Left lobe of liver (tissue), 2 donors: Measurements from ENCODE around the gene PIP4K2A. TPM values are rescaled to one million over a fixed set of nuclear protein-coding genes. Genes with fewer than 3 reads are reported as not detected.
"Not testable (repeated sequence)": the region's sequence is repeated elsewhere in the genome, so short reads cannot be mapped to it uniquely, and the experiment has no call there.

Experiments
- ATAC-seq: fragments of 200-7000 bp; cut with Tn5 transposase; one replicate; pipeline ENCODE4 v1.9.1; 2020; ENCODE audit warnings: mild to moderate bottlenecking, moderate library complexity
- DNase-seq: peaks from one replicate; pipeline ENCODE4 v3.0.0-alpha.2; 2020; ENCODE audit warnings: low spot score
- total RNA-seq: library from RNA; stranded (reverse); gene quantifications from one replicate; pipeline ENCODE4 v1.2.1, GENCODE V29; 2021
- donor health status: DM: no; HTN: no; CAD: no; lungs with moderate emphysema.
- donor health status: DM: no; HTN: yes; CAD: no.

Gene PIP4K2A
- total RNA-seq, result 10.9 TPM

DNA sequence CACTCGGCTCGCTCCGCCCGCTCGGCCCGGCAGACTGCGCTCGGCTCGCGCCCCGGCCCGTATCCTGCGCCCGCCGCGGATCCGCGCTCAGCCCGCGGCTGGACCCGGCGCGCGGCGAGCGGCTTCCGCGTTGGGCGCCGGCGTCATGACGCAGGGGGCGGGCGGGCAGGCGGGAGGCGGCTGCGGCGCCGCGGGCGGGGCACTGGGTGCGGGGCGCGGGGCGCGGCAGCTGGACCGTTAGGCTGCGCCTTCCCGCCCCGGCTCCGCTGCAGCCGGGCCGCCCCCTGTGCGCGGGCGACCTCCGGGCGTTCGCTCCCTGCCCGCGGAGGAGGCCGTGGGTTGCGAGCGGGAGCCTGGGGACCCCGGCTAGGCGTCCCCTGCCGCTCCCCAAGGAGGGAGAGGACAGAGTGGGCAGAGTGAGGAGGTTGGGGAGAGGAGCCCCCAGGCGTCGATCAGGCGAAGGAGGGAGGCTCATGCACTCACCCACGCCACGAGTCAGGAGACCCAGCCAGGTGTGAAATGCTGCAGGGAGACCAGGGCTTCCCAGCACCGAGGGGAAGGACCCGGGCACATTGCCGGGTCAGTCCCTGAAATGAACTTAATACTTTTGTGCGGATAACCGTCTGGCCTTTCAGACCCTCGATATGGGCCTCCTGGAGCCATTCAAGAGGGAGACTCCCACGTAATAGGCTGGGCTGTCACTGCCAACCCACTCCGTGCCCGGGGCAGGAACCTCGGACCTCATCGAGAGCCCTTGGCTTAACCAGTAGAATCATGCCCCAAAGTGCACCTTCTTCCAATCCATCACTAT lies at the start of gene PIP4K2A:
Gene PIP4K2A, minus strand, starts transcription at position 100 of the 811 bp plus-strand sequence. CDS start 252 bp downstream, outside the sequence.
- DNase-seq, result peak; percentile 81
- ATAC-seq, result peak; percentile 85

DNA sequence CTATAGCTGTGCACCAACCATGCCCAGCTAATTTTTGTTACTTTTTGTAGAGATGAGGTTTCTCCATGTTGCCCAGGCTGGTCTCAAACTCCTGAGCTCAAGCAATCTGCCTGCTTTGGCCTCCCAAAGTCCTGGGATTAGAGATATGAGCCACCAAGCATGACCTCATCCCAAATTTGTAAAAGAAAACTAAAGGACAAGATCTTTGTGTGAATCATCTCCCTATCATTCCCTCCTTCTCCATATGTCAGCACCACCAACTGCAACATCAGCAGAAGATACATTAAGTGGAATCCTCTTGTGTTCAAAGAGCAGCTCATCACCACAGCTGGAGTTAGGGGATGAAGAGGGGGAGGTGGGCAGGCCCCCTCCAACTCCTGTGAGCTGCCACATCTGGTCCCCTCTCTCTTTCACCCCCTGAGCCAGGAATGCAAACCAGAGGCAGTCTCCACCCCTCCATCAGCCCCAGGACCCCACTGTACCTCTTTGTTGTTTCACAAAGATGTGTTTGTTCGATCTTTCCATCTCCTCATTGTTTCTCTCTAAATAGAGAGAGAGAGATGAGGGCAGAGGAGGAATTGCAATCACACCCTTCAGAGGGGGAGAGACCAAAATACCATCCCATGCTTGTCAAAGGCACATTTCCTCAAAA lies 47.3 kb upstream of the PIP4K2A start:
- no peak for ATAC-seq

DNA sequence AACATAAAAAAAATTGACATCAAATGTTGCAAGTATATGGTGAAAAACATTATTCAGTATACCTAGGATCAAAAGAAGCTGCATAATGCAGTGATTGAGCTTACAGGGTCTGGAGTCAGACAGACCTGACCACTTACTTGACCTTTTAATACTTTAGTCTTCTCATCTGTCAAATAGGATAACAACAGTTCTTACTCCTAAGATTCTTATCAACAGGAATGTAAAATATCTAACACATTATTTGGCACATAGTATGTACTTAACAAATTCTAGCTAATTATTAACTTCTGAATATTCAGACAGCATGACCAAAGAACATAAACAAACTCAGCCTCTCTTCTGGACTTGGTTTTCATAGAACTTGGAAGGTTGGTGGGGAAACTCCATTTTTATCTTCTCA lies 45.6 kb upstream of the PIP4K2A start:
- DNase-seq (no peak), ATAC-seq (no peak)

More for the DNA sequence above, 47.3 kb upstream of the PIP4K2A start:
- DNase-seq, result no peak

DNA sequence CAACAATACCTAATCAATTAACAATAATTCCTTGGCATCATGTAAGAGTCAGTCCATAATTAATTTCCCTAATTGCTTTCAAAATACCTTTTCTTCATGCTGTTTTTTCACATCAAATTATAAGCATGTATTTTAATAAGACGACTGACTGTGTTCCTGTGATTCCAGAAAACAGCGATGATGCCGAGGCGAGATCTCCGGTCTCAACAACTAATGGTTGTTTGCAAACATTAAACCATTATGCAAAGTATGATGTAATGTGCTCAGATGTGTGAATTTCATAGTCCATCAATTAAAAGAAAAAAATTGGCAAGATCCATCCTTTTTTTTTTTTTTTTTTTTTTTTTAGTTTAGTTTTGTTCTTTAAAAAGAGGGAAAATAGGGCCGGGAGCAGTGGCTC lies 44.5 kb upstream of the PIP4K2A start:
- ATAC-seq, result no peak
- DNase-seq, result no peak

DNA sequence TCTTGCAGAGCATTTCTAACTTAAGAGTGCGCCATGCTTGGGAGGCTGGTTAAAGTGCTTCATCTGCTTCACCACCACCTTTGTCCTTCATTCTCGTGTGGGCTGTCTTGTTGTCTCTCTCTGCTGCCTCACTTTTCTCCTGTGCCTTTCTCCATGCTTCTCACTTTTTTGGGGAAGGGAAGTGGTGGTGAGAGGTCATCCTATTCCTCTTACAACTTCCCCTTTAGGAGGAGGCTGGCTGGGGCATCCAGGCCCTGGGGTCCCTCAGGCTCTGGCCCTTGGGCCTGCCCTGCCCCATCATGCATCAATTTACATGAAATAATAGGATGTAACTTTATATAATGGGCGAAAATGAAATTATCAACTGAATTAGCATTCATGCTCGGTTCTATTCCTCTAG lies 39.9 kb upstream of the PIP4K2A start:
- ATAC-seq, result no peak
- DNase-seq, result no peak

DNA sequence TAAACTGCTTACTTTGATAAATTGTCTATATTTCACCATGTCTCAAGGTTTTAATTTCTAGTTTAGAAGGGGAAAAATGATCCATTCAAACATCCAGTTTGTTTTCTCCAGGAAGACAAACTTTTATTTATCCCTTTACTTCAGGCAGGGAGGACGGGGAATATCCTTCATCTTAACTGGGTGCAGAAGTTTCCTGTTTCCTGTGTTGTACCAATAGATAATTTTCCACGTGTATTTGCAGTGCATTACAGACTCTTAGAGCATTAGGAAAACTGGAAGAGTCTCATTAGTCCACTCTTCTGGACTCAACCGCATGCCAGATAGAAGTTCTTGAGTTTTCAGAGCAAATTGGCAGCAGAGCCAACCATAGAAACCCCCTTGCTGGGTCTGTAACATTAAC lies 39.4 kb upstream of the PIP4K2A start:
- DNase-seq (no peak), ATAC-seq (no peak)

DNA sequence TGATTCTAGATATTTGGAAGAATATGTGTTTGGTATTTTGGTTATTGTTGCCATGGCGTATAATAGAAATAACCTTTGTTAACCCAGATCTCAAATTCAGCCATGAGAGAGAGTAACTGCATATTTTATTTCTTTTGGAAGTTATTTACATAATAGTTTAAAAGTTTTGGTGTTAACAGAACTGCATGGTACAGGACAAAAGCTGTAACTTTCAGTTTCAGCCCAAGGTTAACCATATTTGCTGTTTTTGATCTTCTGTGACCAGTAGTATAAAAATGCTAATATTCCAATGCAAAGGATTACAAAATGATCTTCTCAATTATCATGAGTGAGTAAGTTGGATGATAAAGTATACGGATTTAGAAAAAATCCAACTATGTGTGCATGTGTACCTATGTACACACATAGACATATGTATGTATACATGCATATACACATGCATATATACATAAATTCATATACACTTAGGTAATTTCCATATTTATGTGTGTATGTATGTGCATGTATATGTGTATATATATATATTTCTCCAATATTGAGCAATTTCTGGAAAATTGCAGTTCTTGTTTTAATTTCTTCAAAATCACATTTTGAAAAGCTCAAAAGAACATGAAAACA lies 38.0 kb upstream of the PIP4K2A start:
- DNase-seq (no peak), ATAC-seq (no peak)

DNA sequence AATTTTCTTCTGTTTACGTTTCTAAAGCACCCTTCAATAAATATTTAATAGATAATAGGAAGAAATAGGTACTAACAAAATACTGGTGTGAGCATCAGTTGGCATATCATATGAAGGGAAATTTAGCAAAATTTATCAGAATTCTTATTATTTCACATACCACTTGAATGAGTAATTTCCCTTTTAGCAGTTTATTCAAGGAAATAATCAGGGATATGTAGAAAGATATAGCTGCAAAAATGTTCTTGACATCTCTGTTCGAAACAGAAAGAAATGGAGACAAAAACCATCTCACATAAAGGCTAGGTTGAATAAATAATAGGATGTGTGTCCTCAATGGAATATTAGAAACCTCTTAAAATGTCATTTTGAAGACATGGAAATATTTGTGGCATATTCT lies 35.8 kb upstream of the PIP4K2A start:
- DNase-seq (no peak), ATAC-seq (no peak)

DNA sequence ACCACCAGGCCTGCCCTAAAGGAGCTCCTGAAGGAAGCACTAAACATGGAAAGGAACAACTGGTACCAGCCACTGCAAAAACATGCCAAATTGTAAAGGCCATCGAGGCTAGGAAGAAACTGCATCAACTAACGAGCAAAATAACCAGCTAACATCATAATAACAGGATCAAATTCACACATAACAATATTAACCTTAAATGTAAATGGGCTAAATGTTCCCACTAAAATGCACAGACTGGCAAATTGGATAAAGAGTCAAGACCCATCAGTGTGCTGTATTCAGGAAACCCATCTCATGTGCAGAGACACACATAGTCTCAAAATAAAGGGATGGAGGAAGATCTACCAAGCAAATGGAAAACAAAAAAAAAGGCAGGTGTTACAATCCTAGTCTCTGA lies 30.5 kb upstream of the PIP4K2A start:
- DNase-seq, ATAC-seq: not testable (repeated sequence)

DNA sequence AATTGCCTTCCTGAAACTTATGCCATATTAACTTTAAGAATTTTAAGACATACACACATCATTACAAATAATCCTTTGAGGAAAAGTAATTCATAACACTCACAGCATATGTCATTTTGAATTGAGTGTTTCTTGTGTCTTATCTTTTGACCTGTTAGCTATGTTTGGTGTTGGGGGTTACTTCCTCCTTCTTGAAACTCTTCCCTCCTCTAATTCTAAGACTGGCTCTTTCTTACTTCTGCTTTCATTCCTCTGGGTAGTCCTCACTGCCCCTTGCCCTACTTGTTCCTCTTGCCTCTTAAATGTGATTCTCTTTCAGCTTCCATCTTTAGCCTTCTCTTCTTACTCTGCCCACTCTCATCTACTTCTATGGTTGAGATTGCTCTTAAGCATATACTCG lies 28.3 kb upstream of the PIP4K2A start:
- no peak for DNase-seq
- no peak for ATAC-seq

DNA sequence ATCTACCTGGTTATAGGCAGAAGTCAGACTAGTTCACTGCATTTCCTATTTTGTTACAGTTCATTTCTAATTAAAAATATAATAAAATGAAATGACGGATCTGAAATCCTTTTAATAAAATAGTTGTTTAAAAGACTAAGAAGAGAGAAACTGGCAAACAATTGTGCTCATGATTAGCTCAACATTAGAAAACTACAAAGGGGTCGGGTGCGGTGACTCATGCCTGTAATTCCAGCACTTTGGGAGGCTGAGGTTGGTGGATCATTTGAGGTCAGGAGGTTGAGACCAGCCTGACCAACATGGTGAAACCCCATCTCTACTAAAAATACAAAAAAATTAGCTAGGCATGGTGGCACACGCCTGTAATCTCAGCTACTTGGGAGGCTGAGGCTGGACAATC lies 27.3 kb upstream of the PIP4K2A start:
- not testable (repeated sequence) for ATAC-seq, DNase-seq

DNA sequence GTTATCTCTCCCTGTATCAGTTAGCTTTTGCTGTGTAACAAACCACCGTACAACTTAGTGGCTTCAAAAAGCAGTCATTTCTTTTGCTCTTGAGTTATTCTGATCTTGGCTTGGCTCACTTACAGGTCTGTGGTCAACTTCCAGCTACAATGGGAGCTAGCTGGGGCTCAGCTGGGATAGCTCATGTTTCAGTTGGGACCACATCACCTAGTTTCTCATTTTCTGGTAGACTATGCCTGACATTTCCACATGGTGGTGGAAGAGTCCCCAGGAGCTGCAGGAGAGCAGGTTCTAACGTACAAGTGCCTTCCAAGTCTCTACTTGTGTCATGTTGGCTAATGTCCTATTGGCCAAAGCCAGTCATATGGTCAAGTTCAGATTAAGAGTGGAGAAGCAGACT lies 25.8 kb upstream of the PIP4K2A start:
- ATAC-seq (no peak), DNase-seq (no peak)

DNA sequence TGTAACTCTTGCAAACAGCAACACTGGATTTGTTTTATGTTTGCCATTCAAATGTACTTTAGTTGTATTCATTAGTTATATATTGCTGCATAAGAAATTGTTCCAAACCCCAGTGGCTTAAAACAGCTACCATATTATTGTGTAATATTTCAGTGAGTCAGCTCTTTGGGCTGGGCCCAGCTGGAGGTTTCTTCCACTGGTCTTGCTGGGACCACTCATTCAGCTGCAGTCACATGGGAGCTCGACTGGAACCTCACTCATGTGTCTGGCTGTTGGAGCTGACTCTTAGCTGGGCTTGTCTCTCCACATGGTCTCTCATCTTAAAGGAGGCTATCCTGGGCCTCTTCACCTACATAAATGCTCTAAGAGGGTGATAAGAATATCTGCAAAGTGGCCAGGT lies 23.2 kb upstream of the PIP4K2A start:
- DNase-seq, result no peak
- no peak for ATAC-seq

DNA sequence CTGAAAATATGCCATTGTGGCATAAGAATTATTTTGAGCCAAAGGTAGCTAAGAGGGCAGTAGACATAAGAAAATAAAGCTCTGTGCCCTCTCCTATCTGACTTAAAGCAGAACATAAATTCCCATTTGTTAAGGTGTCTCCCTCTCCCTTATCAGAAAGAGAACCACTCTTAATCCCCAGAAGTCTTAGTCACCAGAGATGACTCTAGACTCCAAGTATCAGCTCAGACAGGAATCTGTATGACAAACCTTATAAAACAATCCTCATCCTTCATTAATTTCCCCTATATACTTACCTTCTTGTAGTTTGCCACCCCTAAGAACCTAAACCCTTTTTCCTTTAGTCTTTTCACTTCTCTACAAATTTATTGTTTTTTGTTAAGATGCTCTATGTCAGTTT lies 21.8 kb upstream of the PIP4K2A start:
- no peak for ATAC-seq
- no peak for DNase-seq

DNA sequence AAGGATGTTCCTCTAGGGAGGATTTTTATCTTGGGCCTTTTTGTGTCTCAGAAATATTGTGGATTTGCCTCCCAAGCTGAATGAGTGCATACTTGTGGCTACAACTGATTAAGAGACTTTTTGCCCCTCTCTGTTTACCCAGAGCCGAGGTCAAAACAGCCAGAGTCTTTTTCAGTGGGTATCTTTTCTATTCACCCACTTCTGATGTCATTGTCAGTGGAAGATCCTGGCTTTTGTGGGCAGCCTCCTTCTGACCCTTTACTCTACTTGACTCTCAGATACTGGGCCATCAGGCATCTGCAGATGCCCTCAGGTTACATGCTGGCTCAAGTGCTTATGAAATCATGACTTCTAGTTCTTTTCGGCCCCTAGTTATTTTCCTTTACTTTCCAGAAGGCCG lies 19.6 kb upstream of the PIP4K2A start:
- DNase-seq (no peak), ATAC-seq (no peak)

DNA sequence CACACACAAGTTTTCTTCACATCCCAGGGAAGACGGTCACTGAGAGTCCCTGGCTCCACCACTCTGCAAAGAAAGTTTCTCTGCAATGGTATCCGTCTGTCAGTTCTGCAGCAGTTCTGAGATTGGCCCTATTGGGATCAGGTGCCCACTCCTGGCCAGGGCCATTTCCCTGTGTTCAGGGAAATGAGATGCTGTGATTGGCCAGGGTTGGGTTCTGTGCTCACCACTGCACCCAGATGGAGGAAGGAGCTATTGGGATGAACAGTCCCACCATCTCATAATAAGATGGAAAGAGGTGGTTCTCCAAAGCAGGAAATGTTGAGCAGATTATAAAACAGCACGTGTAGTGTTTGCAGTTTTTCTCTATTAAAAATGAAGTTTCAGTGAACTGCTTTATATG lies 13.3 kb upstream of the PIP4K2A start:
- DNase-seq (no peak), ATAC-seq (no peak)

DNA sequence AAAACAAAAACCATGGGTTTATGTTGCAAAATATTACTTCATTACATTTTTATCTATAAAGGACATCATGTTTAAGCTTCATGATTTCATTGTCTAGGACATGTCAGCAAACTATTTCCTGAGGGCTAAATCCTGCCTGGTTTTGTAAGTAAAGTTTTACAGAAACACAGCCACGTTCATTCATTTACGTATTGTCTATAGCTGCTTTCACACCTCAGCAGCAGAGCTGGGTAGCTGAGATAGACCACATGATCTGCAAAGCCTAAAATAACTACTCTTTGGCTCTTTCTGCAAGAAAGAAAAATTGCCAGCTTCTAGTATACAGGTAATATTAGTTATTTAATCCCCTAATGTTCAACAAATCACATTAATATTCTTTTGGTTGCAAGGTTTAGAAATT lies 12.7 kb upstream of the PIP4K2A start:
- DNase-seq (no peak), ATAC-seq (no peak)

DNA sequence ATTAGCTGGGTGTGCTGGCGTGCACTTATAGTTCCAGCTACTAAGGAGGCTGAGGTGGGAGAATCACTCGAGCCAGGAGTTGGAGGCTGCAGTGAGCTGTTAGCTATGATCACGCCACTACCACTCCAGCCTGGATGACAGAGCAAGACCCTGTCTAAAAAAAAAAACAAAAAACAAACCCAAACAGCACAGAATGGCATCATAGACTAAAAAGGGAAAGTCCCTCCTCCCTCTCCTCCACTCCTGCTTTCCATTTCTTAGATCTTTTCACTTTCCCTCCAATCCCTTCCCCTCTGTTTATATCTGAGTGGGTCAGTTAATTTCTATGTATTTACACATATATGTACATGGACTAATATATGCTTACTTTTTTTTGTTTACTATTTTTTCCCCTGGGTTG lies 10.4 kb upstream of the PIP4K2A start:
- no peak for DNase-seq
- no peak for ATAC-seq

DNA sequence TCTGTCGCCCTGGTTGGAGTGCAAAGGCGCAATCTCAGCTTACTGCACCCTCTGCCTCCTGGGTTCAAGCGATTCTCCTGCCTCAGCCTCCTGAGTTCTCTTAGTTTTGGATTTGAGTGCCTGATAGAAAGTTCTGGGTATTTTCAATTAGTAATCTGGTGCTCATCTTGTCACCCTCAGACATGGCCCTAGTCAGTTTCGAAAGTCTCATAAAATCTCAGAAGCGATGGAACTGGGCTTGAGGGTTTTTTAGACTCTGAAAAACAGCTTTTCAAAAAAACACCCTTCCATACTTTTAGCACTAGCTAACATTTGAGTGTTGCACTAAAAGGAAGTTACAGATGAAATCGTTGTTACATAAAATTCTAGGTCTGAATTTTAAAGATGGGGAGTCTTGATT lies 9.4 kb upstream of the PIP4K2A start:
- ATAC-seq (no peak), DNase-seq (no peak)

DNA sequence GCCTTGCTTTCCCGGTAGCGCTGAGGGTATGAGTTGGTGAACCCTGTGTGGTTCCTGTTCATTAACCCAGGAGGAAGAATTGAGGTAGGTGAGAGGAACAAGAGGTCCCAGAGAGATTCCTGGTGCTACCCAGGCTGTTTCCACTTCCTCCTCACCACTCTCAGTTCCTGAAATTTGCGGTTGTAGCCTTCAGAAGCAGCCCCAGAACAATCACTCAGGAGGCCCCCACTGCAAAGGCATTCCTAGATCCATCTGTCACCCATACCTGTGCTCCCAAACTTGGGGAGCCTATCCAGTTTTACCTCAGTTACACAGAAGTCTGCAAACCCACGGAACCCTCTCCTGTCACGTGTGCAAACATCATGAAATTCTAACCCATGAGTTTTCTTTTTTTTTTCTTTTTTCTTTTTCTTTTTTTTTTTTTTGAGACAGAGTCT lies 9.0 kb upstream of the PIP4K2A start:
- no peak for DNase-seq
- no peak for ATAC-seq

DNA sequence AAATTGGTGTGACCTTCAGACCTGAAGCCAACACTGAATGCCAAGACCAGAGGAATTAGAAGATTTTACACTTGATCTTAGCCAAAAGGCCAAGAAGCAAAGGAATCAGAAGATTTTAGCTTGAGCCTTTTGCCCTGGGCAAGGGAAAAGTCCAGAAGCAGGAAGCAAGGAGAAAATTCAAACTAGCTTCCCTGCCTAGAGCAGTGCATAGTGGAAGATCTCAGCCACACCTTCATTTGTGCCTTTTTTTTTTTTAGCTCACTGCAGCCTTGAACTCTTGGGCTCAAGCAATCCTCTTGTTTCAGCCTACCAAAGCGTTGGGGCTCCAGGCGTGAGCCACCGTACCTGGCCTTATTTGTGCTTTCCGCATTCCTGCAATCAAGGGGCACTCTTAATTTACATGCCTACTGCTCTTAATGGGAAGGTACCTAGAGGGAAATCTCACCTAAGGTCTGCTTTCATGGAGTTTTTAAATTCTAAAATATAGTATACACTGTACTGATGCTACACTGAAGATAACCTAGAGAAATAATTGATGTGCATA lies 8.3 kb upstream of the PIP4K2A start:
- DNase-seq (no peak), ATAC-seq (no peak)

DNA sequence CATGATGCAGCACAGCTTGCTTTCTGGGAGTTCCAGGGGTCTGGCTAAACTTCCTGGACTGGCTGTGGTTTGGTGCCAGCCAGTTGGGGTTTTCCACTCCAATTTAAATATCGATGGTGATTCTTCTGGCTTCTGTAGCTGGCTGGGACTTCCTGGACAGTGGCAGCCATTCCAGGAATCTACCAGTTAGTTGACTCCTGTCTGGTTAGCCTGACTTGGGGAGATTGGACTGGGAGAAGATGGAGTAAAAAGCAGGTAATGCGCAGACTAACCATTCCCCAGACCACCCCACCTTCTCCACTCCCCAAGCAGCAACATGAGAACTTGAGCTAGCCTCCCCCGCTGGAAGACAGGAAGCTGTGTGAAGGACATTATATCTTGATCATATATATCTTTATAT lies 6.3 kb upstream of the PIP4K2A start:
- DNase-seq (no peak), ATAC-seq (no peak)
